Sigmoid colon (tissue), 4 donors: ENCODE results near the gene ALG8.

Experiments
- EP300 ChIP-seq, 4 donors: sonication (generic); formaldehyde crosslinking; IDR thresholded peaks; one replicate each; pipeline ENCODE4 v1.6.1; 2017; ENCODE audit warnings: antibody characterized with exemption in 4 of 4
- POLR2A ChIP-seq, 2 donors: fragments of 450-650 bp; IDR thresholded peaks; one replicate each; pipeline ENCODE4 v1.6.1; 2016; ENCODE audit warnings: antibody characterized with exemption in 2 of 2, mild to moderate bottlenecking in 2 of 2, moderate library complexity in 2 of 2
- TF ChIP-seq, protein P1 (sequence below), 4 experiments: fragments of 450-650 bp in 3 of 4; fragments of 200-600 bp in 1 of 4; IDR thresholded peaks; one replicate each; pipeline ENCODE4 v1.5.1; 2016 to 2019; ENCODE audit warnings: antibody characterized with exemption in 4 of 4, mild to moderate bottlenecking in 3 of 4, moderate library complexity in 2 of 4

DNA sequence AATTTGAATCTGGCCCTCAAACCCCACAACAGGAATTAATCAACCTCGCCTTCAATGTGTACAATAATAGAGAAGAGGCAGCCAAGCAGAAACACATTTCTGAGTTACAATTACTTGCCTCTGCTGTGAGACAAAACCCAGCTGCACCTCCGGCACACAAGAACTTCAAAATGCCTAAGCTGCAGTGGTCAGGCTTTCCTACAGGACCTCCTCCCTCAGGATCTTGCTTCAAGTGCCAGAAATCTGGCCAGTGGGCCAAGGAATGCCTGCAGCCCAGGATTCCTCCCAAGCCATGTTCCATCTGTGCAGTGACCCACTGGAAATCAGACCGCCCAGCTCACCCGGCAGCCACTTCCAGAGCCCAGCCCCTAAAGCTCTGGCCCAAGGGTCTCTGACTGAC, 56.4 kb downstream of the ALG8 start:
- TF ChIP-seq, protein P1, sequence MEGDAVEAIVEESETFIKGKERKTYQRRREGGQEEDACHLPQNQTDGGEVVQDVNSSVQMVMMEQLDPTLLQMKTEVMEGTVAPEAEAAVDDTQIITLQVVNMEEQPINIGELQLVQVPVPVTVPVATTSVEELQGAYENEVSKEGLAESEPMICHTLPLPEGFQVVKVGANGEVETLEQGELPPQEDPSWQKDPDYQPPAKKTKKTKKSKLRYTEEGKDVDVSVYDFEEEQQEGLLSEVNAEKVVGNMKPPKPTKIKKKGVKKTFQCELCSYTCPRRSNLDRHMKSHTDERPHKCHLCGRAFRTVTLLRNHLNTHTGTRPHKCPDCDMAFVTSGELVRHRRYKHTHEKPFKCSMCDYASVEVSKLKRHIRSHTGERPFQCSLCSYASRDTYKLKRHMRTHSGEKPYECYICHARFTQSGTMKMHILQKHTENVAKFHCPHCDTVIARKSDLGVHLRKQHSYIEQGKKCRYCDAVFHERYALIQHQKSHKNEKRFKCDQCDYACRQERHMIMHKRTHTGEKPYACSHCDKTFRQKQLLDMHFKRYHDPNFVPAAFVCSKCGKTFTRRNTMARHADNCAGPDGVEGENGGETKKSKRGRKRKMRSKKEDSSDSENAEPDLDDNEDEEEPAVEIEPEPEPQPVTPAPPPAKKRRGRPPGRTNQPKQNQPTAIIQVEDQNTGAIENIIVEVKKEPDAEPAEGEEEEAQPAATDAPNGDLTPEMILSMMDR (IDR thresholded peaks at IDR 0.05), result no peak
- TF ChIP-seq POLR2A (IDR thresholded peaks at IDR 0.05) (no peak), EP300 (IDR thresholded peaks at IDR 0.05) (no peak)
